NCI-H2081 treated with DMSO at 0.1 percent for 48 hours (cell line): Measurements from ENCODE around the gene ASGR2.
"Not testable (repeated sequence)": the region's sequence is repeated elsewhere in the genome, so short reads cannot be mapped to it uniquely, and the experiment has no call there.

Experiments used
- DNase-seq: peaks from one replicate; lab custom pipeline; 2025; lab: John Stamatoyannopoulos, UW

Gene ASGR2

DNA sequence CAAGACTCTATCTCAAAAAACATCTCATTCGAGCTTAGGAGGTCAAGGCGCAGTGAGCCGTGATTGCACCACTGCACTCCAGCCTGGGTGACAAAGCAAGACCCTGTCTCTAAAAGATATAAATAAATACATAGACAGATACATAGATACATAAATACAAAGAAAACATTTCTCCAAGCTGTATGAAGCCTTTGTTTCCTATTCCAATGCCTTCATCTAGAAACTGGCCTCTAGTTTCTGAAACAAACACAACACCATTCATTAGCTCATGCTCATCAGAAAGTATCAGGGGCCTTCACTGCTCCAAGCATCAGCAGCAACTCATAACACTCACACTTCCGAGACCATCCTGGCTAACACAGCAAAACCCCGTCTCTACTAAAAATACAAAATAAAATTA lies 10.3 kb upstream of the ASGR2 start:
- DNase-seq, result no peak

DNA sequence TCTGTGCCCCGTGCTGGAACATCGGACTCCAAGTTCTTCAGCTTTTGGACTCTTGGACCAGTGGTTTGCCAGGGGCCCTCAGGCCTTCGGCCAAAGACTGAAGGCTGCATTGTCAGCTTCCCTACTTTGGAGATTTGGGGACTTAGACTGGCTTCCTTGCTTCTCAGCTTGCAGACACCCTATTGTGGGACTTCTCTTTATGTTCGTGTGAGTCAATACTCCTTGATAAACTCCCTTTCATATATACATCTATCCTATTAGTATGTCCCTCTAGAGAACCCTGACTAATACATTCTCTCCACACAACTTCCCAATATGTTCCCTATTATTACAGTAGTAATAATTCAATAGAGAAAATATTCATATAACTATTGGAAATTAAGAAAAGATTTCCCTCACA lies 9.2 kb upstream of the ASGR2 start:
- no peak for DNase-seq

DNA sequence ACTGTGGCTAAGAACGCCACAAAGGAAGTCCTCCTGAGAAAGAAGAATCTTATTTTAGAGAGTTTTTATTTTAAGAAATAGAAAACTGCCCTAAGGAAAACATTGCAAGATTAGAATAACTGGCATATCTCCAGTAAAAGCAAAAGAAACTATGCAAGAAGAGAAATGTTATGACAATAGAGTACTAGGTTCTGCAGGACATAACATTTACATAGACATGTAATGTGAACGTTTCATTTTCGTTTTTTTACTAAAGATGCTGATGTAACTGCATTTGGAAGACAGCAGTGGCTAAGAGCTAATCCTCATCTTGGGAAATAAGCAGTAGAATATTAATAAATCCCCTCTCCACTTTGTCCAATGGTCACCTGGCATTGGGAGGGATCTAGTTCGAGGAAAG lies 7.8 kb upstream of the ASGR2 start:
- DNase-seq, result no peak

DNA sequence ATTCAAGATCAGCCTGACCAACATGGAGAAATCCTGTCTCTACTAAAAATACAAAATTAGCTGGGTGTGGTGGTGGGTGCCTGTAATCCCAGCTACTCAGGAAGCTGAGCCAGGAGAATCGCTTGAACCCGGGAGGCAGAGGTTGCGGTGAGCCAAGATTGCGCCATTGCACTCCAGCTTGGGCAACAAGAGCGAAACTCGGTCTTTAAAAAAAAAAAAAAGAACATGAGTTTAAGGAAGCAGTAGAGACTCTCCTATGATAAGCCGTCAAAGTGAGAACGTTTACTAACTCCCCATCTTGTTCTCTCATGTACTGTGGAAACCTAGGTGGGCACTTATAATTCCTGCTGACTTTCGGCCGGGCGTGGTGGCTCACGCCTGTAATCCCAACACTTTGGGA lies 6.0 kb upstream of the ASGR2 start:
- not testable (repeated sequence) for DNase-seq

DNA sequence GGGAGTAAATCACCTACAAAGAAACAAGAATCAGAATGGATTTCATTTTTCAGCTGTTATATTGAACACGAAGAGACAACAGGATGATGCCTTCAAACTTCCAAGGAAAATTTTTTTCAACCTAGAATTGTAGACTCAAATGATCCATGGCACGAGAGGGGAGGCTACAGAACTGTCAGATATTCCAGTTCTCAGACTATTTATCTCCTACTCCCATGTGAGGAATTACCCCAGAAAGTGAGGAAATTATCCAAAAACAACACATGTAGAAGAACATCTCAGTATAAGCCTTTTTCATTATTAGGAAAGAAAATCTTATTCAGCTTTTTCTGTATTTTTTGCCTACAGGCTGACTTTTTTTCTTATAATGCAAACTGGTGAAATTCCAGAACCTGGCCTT lies 5.5 kb upstream of the ASGR2 start:
- no peak for DNase-seq

DNA sequence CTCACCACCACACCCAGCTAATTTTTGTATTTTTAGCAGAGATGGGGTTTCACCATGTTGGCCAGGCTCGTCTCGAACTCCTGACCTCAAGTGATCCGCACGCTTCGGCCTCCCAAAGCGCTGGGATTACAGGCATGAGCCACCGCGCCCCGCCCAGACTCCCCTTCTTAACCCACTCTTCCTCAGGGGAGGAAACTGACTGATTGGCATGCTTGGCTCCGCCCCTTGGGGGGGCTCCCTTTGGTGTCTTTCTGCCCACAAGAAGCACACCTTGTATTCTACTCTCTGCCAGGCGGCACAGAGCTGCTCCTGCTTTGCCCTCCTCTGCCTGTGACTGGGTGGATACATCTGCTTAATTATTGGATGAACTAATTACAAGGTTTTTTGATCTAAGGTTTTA lies 4.7 kb upstream of the ASGR2 start:
- no peak for DNase-seq

DNA sequence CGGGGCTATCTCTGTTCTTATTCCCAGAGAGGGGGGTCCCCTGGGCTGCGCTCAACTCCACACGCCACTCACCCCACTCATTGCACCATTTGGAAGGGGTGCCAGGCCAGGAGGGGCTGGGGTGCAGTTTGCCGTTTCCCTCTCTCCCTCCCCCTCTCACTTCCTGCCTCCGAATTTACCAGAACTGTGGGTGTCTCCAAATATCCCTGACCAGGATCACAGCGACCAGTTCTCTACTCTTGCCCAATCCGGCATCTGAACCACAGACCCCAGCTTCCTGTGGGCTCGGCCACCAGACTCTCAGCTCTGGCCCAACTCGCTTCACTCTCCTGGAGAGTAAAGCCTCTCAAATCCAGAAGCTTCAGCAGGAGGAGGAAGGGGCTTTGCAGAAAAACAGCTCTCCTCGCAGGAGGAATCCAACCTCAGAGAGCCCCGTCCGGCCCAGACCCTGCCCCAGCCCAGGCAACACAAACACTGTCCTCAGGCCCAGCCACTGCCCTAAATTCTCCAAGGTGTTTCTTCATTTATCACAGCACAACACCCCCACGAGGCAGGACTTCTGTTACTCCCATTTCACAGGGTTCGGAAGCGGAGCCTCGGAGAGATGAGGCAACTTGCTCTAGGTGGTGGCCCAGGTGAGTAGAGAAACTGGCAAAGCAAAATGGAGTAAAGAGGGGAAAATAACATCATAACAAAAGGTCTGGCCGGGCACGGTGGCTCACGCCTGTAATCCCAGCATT lies 423 bp upstream of the ASGR2 start:
- DNase-seq, result no peak

DNA sequence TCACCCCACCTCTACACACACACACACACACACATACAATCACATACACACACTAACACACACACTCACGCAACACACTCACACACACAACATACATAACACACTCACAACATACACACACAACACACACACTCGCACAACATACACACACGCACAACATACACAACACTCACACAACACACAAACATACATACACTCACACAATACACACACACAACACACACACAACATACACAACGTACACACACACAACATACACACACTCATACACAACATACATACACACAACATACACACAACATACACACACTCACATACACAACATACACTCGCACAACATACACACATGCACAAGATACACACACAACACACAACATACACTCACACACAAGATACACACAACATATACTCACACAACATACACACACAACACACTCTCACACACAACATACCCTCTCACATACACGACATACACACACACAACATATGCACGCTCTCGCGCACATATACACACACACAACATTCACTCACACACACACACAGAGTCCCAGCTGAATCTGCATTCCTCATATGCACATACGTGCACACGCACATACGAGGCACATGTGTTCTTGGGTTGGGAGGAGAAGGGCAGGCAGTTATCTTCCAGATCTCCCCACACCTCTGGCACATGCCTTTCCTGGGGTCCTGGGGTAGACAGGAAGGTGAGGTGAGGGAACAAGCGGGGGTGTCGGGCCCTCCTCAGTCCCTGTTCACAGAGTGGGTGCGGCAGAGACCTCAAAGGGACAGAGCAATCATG lies 1.1 kb downstream of the ASGR2 start:
- DNase-seq, result no peak

DNA sequence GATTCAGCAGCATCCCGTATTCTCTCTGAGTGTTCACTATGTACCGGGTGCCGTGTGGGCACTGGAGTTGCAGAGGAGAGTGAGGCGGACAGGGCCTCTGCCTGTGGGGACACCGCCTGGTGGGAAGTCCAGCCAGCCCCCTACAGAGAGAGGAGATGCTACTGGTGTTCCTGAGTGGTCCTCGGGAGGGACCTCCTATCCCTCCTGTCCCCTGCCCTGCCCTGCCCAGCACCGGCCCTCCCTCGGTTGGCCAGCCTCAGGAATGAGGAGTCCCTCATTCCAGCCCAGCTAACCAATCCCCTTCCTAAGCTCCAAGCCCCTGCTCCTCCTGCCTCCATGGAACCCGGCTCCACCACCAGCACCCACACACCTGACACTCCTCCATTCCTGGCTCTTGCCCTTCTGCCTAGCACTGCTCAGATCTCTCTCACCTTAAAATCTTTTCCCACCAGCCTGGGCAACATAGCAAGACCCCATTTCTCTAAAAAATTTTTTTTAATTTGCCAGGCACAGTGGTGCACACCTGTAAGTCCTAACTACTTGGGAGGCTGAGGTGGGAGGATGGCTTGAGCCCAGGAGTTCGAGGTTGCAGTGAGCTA lies 2.0 kb downstream of the ASGR2 start:
- no peak for DNase-seq

DNA sequence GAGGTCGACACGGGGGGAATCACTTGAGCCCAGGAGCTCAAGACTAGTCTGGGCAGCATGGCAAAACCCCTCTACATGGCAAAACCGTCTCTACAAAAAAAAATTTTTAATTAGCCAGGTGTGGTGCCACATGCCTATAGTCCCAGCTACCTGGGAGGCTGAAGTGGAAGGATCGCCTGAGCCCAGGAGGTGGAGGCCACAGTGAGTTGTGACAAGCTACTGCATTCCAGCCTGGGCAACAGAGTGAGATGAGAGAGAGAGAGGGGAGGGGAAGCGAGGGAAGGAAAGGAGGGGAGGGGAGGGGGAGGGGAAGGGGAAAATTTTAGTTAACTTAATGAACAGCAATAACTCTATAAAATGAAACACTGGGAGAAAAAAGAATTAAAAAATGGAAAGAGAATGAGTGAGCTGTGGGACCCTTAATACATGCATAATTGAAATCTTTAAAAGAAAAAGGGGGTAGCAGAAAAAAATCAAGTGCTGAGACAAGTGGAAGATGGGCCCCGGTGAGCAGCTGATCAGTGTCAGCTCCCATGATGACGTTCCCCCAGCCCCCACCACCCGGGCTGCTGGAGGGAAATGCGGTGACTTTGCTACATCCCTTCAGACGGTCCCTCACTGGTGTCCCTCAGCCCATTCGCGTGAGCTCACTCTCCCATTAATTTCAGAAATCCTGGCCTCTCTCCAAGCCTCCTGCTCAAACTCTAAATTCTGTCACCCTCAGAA lies 2.7 kb downstream of the ASGR2 start:
- no peak for DNase-seq

DNA sequence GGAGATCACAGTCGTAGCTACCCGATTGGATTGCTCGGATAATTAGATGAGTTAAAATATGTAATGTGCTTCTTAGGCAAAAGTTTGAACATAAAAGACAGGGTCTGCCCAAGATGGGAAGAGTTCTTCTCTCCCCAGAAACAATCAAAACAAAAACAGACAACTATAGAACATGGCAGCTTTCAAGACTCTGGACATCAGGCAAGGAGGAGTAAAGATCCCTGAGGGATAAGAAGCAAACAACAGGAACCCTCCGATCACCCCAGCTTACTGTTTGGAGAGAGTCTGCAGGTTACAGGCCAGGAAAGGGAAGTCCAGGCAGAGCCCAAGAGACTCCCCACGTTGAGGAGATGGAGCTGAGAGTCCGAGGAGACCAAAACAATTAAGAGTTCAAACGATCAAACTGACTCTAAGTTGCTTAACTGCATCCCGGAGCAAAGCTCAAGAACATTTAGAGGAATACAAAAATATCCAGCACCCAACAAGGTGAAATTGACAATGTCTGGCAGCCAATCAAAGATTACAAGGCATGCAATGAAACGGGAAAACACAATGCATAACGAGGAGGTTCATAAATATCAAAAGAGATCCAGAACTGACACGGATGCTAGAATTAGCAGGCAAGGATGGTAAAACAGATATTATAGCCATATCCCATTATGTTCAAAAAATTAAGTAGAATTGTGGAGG lies 3.9 kb downstream of the ASGR2 start:
- DNase-seq, result no peak

DNA sequence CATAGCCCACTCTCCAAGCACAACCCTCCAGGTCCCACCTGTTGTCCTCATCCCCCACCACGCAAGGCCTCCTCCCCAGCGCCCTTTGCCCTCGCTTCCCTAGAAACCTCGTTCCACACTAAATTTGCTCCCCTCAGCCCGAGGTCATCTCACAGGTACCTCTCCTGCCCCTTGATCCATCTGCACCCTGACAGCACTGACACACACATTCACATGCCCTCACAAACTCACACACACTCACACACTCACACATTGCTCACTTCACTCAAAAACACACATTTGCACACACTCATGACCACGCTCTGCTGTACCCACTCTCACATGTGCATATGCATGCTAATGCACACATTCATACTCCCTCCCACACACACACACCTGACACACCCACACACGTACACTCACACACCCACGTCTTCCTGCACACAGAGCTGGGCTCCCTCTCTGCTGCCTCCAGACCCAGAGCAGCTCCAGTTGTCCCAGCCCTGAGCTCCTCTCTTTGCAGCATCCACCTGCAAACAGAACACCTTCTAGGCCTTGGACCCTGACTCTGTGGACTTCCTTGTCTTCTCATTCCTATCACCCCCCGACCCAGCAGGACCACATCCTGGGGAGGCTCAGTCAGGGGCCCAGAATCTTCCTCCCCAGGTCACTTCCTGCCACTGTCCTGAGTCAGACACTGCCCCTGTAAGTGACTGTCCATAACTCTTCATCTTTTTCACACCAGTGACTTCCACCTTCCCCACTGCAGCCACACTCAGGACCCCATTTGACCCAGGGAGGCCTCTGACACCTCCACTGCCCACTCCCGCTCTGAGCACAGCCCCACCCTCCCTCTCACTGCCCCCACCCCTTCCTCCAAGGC lies 4.9 kb downstream of the ASGR2 start:
- no peak for DNase-seq

DNA sequence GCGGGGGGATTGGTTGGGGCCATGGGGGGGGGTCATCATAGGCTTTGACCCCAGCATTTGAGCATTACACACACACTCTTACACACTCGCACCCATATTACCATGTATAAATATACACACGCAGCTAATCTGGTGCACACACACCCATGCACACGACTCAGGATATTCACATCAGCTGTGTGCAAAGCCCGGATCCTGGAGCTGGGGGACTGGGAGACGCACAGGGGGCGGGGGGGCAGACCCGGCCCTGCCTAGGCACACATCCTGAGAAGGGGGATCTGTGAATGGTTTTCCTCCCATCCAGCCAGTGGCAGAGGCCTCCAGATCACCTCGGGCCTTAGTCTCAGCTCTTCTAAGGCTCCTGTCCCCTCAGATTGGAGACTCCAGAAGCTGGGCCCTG lies 5.6 kb downstream of the ASGR2 start:
- no peak for DNase-seq

DNA sequence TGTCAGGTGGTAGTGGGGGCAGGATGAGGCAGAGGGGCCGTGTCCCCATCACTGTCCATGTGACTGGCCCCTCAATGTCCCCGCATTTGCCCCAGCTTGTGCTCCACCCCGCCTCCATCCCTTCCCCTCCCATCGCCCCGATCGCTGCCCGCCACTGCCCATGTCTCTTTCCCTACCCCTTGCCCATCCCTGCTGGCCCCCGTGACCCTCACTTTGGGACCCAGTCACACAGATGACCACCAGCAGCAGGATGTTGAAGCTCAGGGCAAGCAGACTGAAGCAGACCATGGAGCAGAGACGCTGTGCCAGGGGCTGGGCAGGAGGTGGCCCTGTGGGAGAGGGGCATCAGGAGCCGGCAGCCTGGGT lies 6.1 kb downstream of the ASGR2 start:
- DNase-seq, result no peak

DNA sequence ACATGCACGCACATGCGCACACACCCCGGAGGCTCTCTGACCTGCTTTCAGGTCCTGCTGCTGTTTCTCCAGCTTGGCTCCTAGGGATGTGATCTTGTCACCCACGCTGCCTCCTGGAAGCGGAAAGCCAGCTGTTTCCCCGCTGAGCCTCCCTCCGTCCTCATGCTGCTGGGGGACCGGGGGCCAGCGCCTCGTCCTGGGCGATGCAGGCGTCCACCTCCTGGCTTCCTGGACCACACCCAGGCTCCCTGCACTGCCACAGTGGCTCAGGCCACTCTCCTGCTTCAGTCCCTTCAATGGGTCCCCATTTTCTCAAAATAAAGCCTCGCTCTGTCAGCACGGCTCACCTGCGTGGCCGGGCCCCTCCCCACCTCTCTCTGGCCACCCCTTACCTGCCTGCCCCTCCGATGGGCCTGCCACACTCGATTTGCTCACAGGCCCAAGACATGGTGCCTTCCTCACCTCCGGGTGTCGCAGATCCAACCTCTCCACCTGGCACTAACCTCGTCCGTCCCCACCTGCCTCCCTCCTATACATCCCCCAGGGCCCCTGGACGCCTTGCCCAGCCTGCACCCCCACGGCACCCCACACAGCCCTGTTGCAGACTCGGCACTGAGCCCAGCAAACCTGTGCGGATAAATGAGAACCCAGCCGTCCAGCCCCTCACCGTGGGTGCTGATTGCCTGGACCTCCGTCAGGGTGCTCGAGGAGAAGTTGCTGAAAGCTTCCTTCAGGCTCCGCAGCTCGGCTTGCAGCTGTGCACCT lies 6.6 kb downstream of the ASGR2 start:
- DNase-seq, result no peak

DNA sequence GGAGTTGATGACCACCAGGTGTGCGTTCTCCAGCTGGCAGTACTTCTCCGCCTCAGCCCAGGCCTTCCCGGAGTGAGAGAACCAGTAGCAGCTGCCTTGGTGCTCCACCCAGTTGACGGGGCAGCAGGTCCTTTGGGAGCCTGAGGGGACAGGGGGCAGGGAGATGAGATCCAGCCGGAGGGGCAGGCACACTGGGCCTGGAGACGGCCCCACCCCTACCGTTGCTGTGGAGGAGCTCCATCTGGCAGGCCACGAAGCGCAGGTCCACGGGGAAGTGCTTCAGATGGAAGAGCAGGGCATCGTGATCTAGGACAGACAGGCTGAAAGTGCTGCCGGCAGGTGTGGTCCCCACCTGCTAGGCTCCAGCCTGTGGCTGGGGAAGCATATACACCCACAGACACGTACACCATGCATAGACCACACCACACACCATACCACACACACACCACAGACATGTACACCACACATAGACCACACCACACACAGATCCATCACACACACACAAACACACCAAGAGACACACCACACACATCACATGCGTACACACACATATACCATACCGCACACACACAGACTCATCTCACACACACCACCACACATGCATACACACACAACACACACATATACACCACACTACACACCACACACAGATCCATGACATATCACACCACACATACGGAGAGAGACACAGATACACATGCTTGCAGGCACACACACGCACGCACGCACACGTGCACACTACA lies 7.4 kb downstream of the ASGR2 start:
- no peak for DNase-seq

DNA sequence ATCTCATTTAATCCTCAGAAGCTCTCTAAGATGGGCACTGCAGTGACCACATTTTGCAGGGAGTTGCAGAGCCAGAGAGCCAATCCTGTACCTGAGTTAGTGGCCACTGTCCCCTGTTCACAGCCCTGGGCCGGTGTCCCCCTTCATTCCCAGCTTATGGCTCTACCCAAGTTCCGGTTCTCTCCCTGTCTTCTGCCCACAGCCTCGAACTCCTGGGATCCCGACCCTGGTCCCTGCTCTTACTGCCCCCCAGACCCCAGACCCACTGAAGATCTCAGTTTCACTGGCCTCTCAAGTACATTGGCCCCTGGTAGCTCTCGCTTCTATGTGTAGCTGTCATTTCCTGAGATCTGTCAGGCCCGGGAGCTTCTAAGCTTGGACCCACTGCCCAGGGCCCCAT lies 12.2 kb downstream of the ASGR2 start:
- DNase-seq, result no peak

DNA sequence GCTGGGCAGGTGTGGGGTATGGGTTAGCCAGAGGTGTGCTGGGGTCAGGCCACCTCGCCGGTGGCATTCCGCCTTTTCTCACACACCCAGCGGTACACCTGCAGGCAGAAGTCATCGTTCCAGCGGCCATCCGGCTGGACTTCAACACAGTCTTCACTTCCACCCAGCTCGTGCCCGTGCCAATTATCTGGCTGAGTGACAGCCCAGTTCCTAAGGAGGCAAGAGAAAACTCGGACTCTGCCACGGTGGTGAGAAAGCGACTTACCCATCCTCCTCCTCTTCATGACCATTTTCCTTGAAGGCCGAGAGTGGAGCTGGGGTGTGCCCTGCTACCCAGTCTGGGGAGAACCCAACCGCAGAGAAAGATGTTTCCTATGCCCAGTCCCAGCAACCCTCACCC lies 13.1 kb downstream of the ASGR2 start:
- no peak for DNase-seq

DNA sequence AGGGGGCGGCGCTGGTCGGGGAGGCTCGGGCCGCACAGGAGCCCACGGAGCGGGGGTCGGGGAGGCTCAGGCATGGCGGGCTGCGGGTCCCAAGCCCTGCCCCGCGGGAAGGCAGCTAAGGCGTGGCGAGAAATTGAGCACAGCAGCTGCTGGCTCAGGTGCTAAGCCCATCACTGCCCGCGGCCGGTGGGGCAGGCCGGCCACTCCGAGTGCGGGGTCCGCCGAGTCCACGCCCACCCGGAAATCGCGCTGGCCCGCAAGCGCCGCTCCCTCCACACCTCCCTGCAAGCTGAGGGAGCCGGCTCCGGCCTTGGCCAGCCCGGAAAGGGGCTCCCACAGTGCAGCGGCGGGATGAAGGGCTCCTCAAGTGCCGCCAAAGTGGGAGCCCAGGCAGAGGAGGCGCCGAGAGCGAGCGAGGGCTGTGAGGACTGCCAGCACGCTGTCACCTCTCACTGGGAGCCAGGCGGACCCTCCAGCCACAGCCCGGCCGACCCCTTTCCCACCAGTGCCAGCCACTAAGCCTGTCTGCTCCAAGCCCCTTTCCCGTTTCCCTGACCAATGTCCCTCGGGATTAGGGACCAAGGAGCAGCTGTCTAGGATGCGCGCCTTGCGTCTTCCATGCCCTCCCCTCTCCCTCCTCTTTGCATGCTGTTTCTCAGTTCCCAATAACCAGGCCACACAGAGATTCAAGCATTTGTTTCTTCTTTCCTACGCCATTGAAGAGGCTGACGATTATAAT lies 13.8 kb downstream of the ASGR2 start:
- not testable (repeated sequence) for DNase-seq
